SKM-1 treated with dmso at 0.1 percent for 144 hours (cell line): ENCODE results near the gene ST6GAL1.

ENCODE experiments used
- DNase-seq: peaks from one replicate; lab custom pipeline; 2025; ENCODE audit not compliant: unreplicated experiment; lab: John Stamatoyannopoulos, UW

ST6GAL1 gene

DNA sequence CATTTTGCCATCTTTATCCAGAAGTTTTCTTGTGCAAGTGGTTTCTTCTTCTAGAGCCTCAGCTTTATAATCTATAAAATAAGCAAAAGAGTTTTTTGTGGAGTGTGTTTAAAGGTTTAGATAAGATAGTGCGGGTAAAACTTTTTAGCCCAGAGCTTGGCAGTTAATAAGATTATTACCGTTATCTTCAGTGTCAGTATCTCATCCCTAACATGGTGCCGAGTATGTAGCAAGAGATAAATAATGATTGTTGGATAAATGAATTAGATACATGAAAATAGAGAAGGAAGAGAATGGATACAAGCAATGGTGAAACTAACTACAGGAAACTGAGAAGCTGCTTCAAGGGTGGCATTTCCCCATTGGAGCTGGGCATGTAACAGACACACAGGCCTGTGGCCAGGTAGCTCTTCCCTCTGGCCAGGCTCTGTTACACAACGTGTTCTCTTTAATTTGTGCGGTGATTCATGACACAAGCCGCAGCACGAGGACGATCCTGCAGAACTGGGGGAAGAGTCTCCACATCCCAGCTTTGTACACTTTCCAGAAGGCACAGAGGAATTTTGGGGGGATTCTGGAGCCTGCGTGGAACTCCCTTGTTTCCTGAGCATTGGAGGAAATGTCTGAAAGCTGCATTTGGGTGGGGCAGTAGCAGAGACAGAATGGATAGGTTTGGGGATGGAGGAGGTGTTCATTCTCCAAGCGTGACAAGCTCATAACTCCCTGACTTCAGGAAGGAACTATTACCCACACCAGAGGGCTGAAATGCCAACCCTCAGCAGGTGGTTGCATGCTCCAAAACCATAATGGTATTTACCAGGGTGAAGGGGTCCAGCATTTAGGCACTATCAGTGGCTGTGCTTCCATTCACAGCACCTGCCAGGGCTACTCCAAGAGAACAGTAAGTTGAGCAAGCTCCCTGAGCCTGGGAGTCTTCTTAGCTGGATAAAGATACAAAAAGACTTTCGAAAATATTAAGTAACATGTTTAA is 14.2 kb upstream of the ST6GAL1 start:
- peak; percentile 73 for DNase-seq

DNA sequence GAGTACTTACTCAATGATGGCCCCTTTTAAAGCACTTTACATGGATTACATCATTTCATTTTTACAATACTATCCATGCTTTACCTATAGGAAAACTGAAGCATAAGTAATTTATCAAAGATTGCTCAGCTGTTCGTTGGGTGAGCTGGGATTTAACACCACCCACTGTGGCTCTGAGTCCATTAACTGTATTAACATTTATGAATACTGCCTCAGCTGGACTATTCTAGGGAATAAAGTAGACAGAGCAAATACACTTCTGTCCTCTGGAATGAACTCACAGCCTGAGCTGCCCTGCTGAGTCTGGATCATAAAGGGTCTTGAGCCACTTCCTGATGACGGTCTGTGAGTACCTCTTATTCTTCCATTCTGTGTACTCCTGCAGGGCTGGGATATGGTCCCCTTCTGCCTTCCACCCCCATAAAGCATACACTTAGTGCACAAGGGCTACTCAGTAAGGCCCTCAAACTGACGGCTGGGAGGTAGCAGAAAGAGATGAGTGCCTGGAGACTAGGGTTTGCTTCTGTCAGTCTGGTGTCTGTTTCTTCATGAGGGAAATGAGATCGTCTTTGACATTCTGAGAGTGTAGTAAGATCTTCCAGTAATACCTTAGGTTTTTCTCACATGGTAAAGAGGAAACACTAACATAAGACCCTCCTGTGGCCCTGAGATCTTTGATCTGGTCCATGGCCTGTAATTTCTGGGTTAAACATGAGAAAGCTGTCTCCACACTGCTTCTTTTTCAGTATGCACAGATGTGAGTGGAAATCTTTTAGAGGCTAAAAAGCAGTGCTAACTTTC is 12.6 kb upstream of the ST6GAL1 start:
- DNase-seq, result no peak

DNA sequence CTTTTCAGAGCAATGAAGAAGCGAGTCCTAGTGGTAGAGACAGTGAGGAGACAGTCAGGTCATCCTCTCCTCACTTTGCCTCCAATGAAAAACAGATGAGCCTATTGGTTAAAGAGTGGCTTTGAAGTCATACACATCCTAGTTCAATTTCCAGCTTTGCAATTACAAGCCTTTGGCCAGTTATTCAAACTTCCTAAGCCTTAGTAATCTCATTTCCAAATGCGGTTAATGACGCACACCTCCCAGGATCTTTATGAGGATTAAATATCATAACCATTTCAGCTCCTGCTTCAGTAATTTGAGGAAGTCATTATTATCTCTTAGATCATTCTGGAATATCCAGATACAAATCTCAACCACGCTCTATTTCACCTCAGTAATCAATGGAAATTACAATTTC is 10.0 kb upstream of the ST6GAL1 start:
- DNase-seq, result no peak

DNA sequence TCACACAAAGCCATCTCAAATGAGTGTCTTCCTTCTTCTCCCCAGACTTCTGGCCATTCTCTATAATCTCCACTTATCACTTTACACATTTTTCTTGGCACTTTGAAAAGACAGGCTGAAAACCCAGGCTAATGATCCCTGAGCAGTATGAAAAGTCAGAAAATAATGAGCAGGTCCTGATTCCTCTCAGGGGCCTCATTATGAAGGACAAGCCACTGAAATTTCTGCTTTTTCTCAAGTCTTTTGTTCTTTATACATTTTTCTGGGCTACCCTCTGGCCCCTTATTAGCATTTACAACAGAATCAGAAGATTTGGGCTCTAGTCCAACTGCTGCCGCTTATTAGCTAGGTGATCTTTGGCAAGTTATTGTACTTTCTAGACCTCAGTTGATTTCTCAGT is 9.5 kb upstream of the ST6GAL1 start:
- no peak for DNase-seq

DNA sequence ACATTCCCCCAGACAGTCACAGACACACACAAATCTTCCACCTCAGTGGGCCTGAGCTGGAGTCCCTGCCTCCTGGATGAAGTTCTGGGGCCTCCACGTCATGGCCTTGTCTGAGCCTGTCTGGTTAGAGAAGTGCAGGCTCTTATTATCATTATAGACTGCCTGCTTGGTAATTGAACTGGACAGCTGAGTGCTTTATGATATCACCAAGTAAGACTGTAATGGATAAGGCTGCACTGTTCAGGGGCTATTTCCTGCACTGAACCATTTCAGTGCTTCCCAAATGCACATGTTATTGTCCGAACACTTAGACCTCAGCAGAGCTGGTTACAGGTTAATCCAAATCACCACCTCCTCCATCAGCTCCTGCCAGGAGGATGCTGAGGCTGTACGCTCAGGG is 8.7 kb upstream of the ST6GAL1 start:
- no peak for DNase-seq

DNA sequence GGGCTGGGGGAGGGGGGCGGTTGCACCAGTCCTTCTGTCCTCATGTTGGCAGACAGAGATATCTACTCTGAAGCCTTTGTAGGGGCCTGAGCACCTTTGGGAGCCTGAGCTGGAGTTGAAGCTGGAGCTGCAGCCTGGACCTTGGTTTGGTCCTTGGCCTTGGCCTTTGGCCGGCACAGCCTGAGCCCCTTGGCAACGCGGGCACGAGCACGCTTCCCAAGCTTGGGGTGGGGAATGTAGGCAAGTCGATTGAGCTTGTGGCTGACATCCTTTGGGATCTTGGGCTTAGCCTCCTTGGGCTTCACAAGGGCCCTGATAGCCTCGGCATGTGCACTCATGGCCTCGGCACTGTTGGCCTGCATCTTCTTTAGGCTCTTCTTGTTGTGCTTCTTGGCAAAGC is 8.1 kb upstream of the ST6GAL1 start:
- DNase-seq, result no peak

DNA sequence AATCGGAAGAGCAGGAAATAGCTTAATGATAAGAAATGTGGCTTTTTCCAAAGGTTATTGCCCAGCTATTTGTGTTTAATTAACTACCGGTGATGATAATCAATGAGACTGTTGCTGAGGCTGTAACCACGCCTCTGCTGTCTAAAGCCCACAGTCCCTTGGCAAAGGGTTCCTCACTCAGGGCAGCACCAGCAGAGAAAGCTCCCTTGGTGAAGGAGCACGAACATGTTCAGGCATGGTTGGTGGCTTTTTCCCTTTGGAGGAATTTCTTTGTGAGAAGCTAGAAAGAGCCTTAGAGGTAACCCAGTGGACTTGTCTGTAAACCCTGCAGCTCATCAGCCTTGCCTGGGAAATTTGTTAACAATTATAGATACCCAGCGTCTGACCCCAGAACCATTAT is 7.5 kb upstream of the ST6GAL1 start:
- no peak for DNase-seq

DNA sequence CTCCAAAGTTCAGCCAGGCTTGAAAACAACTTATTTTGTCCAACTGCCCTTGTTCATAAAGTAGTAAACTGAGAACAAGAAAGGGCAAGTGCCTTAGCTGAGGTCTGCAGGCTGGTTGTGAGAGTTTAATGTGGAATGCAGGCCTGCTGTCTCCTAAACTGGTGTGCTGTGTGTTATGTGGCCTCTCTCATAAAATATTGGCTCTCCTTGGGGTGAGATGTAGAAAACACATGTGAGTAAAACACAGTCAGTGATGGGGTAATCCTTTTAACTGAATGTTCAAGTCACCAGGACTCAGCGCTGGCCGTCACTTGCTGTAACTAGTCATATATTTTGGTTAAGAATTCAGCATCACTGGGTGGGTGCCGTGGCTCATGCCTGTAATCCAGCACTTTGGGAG is 7.1 kb upstream of the ST6GAL1 start:
- DNase-seq, result no peak

DNA sequence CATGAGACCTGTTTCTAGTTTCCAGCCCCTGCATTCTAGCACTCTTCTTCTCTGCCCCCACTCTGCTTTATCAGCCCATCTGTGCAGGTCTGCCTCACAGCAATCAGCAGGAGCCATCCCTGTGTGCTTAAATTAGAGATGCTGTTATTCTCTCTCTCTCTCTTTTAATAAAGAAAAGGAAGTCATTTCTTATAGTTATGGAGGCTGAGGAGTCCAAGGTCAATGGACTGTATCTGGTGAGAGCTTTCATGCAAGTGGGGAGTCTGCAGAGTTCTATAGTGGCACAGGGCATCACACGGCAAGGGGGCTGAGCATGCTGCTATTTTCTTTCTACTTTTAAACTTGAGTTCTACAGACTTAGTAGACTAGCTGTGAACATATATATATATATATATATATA is 4.5 kb upstream of the ST6GAL1 start:
- no peak for DNase-seq

DNA sequence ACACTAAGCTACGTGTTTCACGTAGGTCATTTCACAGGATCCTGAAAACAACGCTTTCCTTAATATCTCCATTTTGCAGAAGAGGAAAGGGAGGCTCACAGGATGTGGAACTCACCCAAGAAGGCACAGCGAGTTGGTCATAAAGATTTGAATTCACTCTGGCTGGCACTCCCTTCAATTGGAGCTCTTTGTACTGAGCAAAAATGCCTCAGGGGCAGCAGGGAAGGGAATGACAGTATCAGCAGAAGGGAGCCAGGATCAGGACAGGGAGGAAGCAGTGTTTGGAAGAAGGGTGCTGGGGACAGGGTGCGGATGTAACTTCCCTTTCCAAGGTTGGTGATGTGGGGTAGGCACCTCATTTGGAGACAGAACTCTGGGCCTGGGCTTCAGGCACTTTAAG is 1.1 kb upstream of the ST6GAL1 start:
- DNase-seq, result no peak

DNA sequence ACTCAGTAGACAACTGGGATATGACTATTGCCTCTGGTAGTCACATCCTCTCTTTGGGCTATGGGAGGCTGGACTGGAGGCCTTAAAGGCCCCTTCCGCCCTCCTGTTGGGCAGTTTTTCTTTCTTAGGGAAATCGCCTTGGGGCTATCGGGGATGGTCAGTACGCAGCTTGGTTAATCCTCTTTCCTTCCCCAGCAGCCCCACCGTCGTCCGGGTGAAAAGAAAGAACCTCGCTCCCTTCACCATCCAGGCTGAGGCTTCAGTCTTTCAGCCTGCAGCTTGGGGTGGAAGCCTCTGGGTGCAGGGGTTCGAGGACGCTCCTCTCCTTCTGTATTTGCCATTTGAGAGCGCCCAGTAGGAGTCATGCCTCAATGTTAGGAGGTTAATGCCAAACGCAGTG is 641 bp upstream of the ST6GAL1 start:
- no peak for DNase-seq

DNA sequence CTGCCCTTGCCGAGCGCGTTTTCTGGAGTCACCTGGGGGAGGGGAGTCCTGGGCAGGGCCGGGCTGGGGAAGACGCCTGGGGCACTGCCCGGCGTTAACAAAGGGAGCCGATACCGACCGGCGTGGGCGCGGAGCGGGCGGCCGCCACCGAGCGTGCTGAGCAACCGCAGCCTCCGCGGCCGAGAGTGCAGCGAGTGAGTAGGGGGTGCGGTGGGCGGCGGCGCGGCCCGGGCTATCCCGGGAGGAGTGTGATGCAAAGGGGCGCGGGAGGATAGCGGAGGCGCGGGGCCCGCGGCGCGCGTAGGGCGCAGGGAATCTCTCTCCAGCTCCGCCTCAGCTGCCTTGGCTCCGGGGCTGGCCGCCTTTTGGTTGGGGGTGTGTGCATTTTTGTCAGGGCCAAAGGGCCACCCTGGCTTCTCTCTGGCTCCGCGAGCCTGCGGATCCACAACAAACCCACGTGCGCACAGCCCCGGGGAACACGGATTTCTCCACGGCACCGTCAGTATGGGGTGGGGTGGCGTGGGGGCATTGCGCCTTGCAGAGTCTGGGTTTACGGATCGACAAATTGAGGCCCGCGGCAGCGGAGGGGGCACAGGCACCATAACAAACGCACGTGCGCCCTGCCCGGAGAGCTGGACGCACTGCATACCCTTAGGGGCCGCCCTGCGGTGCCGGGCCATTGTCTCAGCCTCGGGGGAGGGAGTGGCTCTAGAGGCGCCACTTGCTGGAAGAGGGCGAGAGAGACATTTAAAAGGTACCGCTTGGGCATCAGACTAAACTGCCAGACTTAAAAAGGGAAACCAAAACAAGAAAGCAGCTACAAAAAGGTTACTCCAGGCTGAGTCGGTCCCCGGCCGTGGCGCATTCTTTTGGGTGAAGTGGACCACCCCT is 560 bp downstream of the ST6GAL1 start:
- peak; percentile 63 for DNase-seq

DNA sequence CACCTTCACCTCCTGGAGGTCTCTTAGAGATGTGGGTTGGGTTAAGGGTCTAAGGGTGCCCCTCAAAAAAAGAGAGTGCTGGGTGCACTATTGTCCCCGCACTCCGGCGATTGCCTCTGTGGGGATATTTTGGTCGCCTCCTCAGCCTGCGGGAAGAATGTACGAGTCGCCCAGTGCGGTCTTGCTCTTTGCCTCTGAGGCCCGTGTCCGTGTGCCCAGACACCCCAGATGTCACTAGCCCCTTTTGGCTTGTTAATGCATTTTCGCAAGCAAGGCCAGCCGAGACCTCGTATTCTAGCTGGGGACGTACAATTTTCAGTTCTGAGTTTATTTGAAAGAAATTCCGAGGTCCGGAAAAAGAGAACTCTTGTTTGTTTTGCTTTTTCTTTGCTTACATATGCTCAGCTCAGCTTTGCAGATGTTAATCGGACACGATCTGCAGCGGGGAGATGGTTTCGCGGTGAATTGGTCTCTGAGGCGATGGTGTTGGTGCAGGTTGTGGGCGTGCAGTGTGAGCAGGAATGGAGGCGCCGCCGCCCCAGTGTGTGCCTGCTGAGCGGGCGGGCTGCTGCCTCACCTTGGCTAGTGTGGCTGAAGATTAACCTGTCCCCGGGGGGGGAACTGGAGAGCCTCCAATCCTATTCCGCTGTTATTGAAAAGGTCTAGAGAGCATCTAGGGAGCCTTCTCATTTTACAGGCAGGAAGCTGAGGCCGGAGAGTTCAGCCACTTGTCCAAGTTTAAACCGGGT is 1.4 kb downstream of the ST6GAL1 start:
- no peak for DNase-seq

DNA sequence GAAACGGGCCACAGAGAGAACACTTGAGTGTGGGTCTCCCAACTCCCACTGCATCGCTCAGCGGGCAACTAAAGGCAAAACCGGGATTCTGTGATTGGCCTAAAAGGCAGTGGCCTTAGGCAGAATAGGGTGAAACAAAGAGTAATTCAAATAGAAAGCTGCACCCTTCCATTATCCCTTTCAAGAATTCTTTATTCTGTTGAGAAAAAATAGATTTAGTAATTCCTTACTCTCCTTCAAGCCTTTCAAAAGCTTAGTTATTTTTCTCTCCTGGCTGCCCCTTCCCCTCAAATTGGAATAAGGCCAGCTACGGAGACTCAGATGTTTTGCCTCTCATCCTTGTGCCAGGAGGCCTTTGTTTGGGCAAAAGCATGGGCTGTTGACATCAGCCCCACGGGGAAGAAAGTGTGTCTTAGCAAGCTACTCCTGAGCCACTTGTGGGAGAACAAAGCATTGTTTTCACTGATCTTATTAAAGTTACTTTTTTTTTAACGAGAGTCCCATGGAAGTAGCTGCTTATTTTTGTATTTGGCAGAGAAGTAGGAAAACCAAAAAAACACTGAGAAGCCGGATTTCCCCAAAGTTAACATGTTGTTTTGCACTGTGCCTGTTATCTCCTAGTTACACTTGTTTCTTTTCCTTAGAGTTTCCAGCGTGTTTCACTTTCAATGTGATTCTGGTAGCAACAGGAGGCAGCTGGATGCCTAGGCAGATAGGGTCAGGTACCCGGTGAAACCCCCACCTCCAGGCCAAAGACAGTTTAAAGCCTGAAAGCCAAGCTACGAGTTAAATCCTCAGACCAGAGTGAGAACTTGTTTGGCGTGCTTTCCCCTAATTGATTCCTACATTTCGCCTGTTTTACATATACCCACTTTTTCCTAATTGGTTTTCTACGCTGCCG is 2.2 kb downstream of the ST6GAL1 start:
- DNase-seq, result no peak

DNA sequence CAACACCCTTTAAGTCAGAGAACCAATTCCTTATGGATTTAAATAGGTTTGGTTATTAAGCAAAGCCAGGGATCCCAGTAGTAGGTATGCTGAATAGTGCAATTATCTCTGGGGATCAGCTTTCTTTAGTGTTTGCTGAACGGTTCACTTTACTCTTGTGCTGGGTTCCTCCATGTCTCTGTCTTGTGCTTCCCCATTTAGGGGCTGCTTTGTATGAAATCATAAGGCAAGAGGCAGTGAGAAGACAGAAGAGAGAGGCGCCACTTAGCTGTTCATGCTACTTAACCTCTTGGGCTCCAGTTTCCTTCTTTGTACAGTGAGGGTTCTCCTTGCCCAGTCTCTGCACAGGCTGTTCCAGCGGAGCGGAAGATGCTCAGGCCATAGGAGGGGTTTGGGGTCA is 3.5 kb downstream of the ST6GAL1 start:
- DNase-seq, result peak; percentile 57

DNA sequence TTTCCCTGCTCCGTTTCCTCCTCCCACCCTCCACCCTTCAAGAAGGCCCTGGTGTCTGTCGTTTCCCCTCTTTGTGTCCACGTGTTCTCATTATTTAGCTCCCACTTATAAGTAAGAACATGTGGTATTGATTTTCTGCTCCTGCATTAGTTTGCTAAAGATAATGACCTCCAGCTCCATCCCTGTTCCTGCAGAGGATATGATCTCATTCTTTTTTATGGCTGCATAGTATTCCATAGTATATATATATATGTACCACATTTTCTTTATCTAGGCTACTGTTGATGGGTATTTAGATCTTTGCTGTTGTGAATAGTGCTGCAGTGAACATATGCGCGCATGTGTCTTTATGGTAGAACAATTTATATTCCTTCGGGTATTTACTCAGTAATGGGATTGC is 4.8 kb downstream of the ST6GAL1 start:
- DNase-seq, result no peak

DNA sequence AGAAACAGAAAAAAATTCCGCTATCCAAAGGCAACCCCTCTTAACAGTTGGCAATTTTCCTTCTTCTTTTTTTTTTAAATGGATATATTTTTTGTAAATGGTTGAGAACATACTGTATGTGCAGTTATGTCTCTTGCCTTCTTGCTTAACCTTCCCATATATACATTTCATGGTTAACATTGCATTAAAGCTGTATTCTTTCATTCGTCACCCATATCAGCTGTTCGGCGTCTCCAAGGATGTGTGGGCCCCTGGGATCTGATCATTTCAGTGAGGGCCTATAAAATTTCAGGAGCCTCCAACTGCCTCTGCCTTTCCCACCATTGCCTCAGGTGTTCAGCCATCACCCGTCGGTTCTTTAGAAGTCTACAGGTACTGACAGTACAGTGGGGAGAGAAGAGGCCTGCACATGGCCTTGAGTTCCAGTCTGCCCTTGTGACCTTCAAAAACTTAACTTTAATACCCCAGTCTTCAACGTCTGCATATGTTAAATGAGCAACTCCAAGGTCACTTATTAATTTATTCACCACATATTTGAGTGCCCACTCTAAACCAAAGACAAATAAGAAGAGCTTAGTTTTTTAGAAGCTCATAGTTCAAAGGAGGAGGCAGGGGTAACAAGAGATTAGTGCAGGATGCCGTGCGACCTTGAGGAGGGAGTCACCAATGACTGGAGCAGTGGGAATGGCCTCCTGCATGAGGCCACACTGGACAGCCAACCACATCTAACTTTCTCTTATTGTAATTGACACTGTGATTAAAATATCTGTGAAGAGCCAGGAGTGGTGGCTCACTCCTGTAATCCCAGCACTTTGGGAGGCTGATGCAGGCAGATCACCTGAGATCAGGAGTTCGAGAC is 6.9 kb downstream of the ST6GAL1 start:
- DNase-seq, result no peak

DNA sequence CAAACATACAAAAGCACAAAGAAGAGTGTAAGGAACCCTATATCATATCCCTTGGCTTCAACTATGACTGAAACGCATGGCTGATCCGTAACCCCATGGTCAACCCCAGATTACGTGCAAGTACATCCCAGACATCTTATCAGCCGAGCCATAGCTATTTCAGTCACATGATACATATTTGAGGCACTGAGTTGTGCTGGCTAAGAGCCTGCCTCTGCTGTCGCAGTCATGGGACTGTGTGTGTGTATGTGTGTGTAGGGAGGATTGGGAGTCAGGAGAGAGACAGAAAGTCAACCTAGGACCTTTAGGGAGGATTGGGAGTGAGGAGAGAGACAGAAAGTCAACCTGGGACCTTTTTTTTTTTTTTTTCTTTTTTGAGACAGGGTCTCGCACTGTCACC is 8.4 kb downstream of the ST6GAL1 start:
- DNase-seq, result no peak

DNA sequence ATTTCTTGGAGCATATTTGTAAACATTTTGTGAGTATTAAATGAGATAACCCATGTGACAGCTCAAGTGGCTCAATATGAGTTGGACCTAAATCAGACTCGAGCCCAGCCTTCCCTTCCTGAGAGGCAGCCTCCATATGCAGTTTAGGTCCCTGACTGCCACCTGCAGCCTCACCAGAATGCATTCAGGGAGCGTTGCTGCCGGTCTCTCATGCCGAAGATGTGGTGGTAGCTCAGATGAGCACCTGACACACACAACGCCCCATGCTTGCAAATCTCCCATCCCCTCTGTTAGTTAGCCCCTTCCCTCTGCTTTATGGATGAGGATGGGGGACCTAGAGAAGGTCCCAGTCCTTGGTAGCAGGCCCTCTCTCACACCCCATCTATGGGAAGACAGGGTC is 9.2 kb downstream of the ST6GAL1 start:
- no peak for DNase-seq
